Erythroblast (primary cell): ENCODE results near the gene CAVIN4.

Experiments
- GATA1 ChIP-seq: IDR thresholded peaks from 2 replicates; pipeline ENCODE4 v1.6.1; 2011; ENCODE audit warnings: low read depth, mild to moderate bottlenecking, control low read depth, low read length, moderate library complexity
- POLR2A ChIP-seq: IDR thresholded peaks from 2 replicates; pipeline ENCODE4 v1.6.1; 2011; ENCODE audit warnings: mild to moderate bottlenecking, low read length

DNA sequence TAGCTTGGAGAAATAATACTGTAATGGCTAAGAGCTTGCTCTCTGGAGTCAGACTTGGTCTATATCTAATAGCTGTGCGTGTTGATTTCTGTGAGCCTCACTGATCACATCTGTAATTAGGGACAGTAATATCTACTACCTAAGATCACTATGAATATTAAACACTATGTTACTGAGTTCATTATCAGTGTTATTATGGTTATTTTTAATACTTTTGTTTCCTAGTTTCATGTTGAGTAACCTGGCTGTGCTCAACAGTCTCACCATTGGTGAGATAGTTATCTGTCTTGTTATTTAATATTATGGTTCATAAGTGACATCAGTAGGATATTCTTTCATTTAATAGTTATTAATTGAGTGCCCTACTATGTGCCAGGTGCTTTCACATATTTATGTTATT is 22.4 kb upstream of the CAVIN4 start:
- TF ChIP-seq POLR2A (no peak), GATA1 (no peak)
